Stimulated activated CD4-positive, alpha-beta T cell treated with anti-CD3 and anti-CD28 coated beads, Interleukin-1b, Interleukin-23, amount 100 ng/mL, for 1 hour (primary cell): Measurements from ENCODE around the gene LIMS2.

ENCODE experiments used
- DNase-seq, 2 donors: peaks; one replicate each; pipeline ENCODE4 v3.0.0-alpha.2; 2020; ENCODE audit warnings: low read depth in 2 of 2

Gene LIMS2

DNA sequence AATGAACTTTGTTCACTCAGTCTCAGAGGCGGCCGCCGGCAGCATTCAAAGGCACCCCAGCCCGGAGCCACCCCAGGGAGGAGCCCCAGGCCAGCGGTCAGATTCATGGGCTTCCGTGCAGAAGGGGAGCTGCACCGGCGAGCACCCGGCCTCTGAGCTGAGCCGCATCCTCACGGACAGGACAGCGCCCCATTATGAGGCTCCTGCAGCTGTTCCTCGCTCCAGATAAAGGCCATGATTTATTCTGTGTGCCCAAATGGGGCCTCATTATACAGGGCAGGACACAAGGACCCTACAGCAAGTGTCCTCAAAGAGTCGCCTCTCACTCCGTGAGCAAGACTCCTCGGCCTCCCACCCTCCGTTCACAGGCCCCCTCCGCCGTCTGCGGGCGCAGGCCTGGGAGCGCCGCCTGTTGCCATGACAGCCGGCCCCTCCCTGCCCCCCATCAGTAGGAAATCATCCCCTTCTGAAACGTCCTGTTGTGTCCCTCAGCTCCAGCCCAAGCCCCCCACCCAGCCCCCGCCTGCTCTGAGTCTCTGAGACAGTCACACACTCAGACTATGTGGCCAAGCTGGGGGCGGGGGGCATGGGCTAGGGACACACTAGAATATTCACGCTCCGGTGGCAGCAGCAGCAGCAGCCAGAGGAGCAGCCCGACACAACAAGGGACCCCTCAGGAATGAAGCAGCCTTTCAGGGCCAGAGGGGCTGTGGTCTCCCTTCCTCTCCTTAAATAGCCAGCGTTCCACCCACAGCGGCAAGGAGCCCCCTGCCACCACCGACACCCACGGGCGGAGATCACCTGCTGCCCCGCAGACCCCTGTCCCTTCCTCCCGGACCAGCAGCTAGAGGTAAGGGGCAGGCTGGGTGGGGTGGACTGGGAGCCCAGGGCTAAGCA, 29.7 kb downstream of the LIMS2 start, which contains the start of gene GPR17:
Gene GPR17, plus strand, starts transcription at position 759 of the 897 bp plus-strand sequence. CDS start 4,583 bp downstream, outside the sequence.
- no peak for DNase-seq

- DNase-seq, result no peak
These were observed 30.3 kb downstream of the LIMS2 start for GRCh38 chr2:127645026-127645394.

- no peak for DNase-seq
These were observed 31.0 kb downstream of the LIMS2 start for GRCh38 chr2:127644066-127645025.

DNA sequence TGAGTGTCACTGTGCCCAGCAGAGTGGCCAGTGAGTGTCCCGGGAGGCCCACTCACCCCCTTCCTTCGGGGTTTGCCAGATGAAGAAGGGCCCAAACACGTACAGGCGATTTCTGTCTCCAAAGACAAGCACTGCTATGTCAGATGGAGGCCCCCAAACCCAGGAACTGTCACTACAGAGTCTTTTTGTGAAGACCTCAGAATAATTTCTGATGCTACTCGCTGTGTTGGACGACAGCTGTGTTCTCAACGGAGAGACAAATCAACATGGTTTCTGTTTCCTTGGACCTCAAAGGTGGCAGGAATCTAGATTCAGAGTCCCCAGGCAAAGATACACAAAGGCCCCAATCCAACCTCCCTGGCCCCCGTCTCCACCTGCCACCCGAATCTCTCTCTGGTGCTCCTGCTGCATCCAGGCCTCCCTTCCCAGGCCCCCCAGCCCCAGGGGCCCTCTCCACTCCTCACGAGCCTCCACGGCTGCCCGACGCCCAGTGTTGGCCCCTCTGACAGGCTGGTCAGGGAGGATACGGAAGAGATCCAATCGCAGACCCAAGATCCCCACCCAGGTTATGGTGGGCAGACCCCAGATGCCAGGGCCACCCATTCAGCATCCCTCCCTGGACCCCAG, 31.8 kb downstream of the LIMS2 start:
- no peak for DNase-seq

DNA sequence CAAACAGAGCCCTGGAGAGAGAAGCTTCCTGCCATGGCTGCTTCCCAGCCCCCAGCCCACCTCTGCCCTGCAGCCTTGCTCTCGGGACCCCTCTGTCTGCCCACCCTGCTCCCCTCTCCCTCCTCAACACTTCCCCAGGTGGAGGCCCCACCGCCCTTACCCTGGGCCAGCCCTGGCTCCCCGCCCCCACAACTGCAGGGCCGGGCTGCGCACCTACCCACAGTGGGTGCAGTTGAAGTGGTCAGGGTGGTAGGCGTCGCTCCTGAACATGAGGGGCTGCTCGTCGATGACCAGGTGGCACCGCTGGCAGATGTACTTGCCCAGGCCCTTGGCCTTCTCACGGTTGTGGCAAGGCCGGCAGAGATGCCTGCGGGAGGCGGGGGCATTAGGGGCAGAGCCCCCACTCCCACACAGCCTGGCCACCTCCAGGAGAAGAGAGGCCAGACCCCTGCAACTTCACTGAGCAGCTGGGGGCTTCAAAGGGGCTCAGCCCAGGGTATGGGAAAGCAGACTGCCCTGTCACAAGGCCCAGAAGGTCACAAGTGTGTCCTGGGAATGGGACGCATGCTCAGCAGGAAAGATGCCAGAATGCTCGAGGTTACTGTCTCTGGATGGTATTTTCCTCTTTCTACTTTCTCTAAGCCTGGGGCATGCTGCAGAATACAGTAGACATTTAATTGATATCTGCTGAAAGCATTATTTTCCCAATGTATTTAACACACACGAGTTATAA, 32.5 kb downstream of the LIMS2 start:
- DNase-seq, result no peak

DNA sequence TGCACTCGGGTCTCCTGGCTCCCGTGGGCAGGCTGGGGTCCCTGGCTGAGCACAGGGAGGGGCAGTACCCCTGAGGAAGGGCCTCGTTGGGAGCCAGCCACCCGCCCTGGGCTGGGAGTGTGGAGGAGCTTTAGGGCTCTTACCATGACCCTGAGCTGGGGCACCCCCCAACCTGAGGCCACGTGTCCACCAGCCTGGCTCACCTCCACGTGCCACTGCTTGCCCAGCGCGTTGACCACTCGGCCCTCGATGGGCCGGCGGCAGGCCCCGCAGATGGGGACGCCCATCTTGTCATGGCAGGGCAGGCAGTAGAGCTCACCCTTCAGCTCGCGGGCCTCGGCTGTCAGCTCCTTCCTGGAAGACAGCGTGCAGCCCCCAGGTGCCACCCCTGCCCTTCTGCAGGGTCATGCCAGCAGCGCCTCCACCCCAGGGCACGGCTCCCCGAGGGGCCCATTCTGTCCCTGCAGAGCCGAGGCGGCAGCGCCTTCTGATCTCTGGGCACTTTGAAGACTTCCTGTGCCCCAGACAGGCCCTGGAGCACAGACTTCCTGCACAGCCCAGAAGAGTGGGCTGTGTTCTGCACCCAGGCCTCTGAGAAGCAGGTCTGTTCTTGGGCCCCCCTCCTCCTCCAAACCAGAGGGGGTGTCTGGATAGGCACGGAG, 33.4 kb downstream of the LIMS2 start:
- peak in 1 of 2 donors; percentile 14 for DNase-seq

- no peak for DNase-seq
These were observed 34.2 kb downstream of the LIMS2 start for GRCh38 chr2:127641133-127641532.

GRCh38 chr2:127640082-127641072, 35.0 kb downstream of the LIMS2 start:
- DNase-seq, result no peak

DNA sequence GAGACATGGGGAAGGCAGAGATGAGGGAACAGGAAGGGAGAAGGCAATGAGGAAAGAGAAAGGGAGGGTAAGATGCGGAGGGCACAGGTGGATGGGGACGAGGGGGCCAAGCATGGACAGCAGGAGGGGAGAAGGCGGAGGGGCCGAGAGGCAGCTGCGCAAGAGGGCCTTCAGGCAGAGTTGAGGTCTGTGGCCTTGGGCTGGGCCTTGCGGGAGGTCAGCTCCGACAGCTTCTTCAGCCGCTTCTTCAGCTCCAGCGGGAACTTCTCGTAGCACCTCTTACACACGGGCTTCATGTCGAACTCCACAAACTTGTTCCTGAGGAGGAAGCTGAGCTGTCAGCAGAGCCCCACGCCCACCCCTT, 36.2 kb downstream of the LIMS2 start:
- DNase-seq, result no peak

GRCh38 chr2:127638361-127639110, 36.8 kb downstream of the LIMS2 start:
- DNase-seq, result no peak

DNA sequence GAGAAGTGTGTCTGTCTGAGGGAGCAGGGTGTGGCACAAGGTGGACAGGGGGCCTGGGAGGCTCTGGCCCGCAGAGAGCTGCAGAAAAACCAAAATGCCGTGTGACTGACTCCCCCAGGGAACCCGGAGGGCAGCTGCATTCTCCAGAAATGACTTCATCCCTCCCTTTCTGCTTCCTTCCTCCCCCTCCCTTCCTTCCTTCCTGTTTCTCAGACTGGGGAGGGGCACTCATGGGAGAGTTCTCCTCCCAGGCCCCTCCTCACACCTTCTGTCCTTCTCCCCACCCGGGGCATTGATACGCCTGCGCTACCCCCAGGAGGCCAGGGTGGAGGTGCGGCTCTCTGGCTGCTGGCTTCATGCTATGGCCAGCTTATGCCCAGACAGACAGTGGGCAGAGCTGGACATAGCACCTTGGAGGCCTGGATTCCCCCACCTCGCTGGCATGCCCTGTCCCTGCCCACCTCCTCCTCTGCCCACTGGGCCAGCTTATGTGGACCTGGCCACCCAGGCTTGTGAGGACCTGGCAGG, 37.5 kb downstream of the LIMS2 start:
- no peak for DNase-seq

DNA sequence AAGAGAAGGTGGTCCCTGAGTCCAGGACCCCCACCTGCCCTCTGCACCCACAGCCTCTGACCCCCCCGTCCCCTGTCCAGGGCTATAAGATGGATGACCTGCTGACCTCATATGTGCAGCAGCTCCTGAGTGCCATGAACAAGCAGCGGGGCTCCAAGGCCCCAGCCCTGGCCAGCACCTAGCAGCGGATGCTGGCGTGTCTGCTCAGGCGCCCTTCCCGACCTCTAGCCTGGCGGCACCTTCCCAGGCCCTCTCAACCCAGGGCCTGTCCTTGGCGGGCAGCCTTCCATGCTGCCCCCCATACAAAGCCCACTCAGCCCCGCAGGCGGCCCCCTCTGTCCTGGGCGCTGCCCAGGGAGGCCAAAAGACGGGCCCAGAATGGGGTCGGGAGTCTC, 38.1 kb downstream of the LIMS2 start:
- DNase-seq, result no peak

DNA sequence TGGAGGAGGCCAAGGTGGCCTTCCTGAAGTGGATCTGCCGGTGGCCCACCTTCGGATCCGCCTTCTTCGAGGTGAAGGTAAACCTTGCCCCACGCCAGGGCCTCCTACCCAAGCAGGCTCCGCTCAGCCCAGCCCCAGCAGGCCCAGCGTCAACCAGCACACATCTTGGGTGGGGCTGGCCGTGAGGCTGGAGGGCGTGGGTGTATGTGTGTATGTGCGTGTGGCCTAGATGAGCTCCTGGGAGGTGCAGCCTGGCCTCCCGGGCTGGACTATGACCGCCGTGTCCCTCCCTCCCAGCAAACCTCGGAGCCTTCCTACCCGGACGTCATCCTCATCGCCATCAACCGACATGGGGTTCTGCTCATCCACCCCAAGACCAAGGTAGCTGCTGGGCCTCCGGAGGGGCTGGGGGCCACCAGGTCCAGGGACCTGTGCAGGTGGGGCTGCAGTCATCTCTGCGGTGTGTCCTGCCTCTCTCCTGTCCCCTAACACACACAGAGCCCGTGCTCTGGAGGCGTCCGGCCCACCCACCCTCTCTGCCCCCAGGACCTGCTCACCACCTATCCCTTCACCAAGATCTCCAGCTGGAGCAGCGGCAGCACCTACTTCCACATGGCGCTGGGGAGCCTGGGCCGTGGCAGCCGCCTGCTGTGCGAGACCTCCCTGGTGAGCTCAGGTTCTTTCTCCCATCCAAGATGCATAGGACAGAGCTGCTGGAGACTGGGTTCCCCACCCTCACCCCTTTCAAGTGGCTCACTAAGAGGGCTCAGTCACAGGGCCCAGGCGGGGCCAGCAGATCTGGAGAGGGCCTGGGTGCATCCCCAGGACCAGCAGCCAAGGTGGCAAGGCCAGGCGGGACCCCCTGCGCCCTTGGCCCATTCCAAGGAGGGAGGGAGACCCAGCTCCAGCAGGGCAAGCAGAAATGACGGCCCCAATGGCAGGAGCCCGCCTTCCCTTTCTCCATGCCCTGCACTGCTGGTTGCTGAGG, 38.8 kb downstream of the LIMS2 start:
- no peak for DNase-seq

DNA sequence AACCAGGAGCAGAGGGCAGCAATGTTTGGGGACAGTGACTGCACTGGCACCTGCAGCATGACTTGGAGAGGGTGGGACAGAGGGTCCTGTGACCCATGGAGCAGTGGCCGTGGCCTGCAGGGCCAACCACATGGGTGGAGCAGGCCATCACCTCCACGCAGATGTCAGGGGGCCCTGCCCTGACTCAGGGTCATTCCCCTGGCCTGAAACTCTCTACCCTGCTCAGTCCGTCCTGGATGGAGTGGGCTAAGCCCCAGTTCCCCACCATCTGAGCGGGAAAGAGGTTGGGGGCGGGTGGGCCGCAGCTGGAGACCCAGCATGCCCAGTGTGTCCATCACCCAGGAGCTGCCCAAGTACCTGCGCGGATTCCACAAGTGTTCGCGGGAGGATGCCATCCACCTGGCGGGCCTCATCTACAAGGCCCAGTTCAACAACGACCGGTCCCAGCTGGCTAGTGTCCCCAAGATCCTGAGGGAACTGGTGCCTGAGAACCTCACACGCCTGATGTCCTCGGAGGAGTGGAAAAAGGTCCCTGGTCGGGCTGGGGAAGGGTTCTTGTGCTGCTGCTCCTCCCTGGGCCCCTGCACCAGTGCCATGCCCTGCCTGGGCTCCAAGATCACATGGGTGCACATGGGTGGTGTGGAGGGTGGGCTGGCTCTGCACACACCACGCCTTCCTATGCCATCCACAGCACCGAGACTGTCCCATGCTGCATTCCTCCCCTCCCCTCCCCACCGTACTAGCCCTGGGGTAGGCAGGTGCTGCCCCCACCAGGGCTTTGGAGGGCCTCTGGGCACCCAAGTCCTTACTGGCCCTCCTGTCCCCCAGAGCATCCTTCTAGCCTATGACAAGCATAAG, 39.7 kb downstream of the LIMS2 start:
- no peak for DNase-seq

- no peak for DNase-seq
These were observed 40.5 kb downstream of the LIMS2 start for GRCh38 chr2:127634626-127635379.
